HG02642 (cell line): ENCODE data around the gene NT5C2.

Source experiments
- ATAC-seq: cut with Tn5 transposase; IDR thresholded peaks from one replicate; pipeline ENCODE4 v1.9.1; 2021; ENCODE audit warnings: mild to moderate bottlenecking; ENCODE audit not compliant: unreplicated experiment, poor library complexity

Gene NT5C2

GRCh38 chr10:103098240-103098639 is 94.8 kb downstream of the NT5C2 start:
- ATAC-seq = no peak

- ATAC-seq = no peak
These were observed 96.9 kb downstream of the NT5C2 start for GRCh38 chr10:103096130-103096529.

GRCh38 chr10:103095005-103095404 is 98.1 kb downstream of the NT5C2 start:
- no peak for ATAC-seq

- no peak for ATAC-seq
These were observed 102.2 kb downstream of the NT5C2 start for GRCh38 chr10:103090911-103091310.

- ATAC-seq = no peak
These were observed 103.6 kb downstream of the NT5C2 start for GRCh38 chr10:103089493-103089892.

- no peak for ATAC-seq
These were observed 106.3 kb downstream of the NT5C2 start for GRCh38 chr10:103086799-103087198.

- no peak for ATAC-seq
These were observed 106.8 kb downstream of the NT5C2 start for GRCh38 chr10:103086261-103086660.

GRCh38 chr10:103083977-103084320 is 109.1 kb downstream of the NT5C2 start:
- ATAC-seq = no peak

- ATAC-seq = no peak
These were observed 109.7 kb downstream of the NT5C2 start for GRCh38 chr10:103083266-103083976.

GRCh38 chr10:103082683-103083082 is 110.4 kb downstream of the NT5C2 start:
- no peak for ATAC-seq

- no peak for ATAC-seq
These were observed 112.0 kb downstream of the NT5C2 start for GRCh38 chr10:103080891-103081581.

GRCh38 chr10:103079946-103080345 is 113.1 kb downstream of the NT5C2 start:
- no peak for ATAC-seq

GRCh38 chr10:103079100-103079499 is 114.0 kb downstream of the NT5C2 start:
- no peak for ATAC-seq

- no peak for ATAC-seq
These were observed 114.4 kb downstream of the NT5C2 start for GRCh38 chr10:103078676-103079075.

GRCh38 chr10:103078309-103078615 is 114.8 kb downstream of the NT5C2 start:
- ATAC-seq = no peak

- no peak for ATAC-seq
These were observed 115.4 kb downstream of the NT5C2 start for GRCh38 chr10:103077491-103078308.

- no peak for ATAC-seq
These were observed 116.1 kb downstream of the NT5C2 start for GRCh38 chr10:103077020-103077419.

- ATAC-seq = no peak
These were observed 120.2 kb downstream of the NT5C2 start for GRCh38 chr10:103072891-103073290.

GRCh38 chr10:103072276-103072675 is 120.8 kb downstream of the NT5C2 start:
- ATAC-seq = no peak

- ATAC-seq = peak; percentile 74
These were observed 123.4 kb downstream of the NT5C2 start for GRCh38 chr10:103069453-103070331.
